GM10847 (cell line): ENCODE measurements around the gene TENM4.

Experiments
- POLR2A ChIP-seq: IDR thresholded peaks from 2 replicates; pipeline ENCODE4 v1.6.1; 2011; ENCODE audit not compliant: insufficient read length; ENCODE audit errors: extremely low read depth

The TENM4 gene

GRCh38 chr11:79089601-79090000 is 351.2 kb downstream of the TENM4 start:
- no peak for TF ChIP-seq POLR2A

GRCh38 chr11:79088967-79089366 is 351.9 kb downstream of the TENM4 start:
- TF ChIP-seq POLR2A = no peak

- no peak for TF ChIP-seq POLR2A
Measured at GRCh38 chr11:79087961-79088318, 352.9 kb downstream of the TENM4 start.

GRCh38 chr11:79087238-79087960 is 353.4 kb downstream of the TENM4 start:
- no peak for TF ChIP-seq POLR2A

- no peak for TF ChIP-seq POLR2A
Measured at GRCh38 chr11:79086056-79086455, 354.8 kb downstream of the TENM4 start.

- no peak for TF ChIP-seq POLR2A
Measured at GRCh38 chr11:79084382-79084781, 356.4 kb downstream of the TENM4 start.

GRCh38 chr11:79083352-79083751 is 357.5 kb downstream of the TENM4 start:
- TF ChIP-seq POLR2A = no peak

GRCh38 chr11:79082907-79083306 is 357.9 kb downstream of the TENM4 start:
- TF ChIP-seq POLR2A = no peak

- TF ChIP-seq POLR2A = no peak
Measured at GRCh38 chr11:79082280-79082679, 358.6 kb downstream of the TENM4 start.

GRCh38 chr11:79081471-79082031 is 359.3 kb downstream of the TENM4 start:
- TF ChIP-seq POLR2A = no peak

GRCh38 chr11:79080551-79080950 is 360.3 kb downstream of the TENM4 start:
- TF ChIP-seq POLR2A = no peak

GRCh38 chr11:79078999-79079398 is 361.8 kb downstream of the TENM4 start:
- no peak for TF ChIP-seq POLR2A

- TF ChIP-seq POLR2A = no peak
Measured at GRCh38 chr11:79078456-79078855, 362.4 kb downstream of the TENM4 start.

- no peak for TF ChIP-seq POLR2A
Measured at GRCh38 chr11:79077702-79078330, 363.0 kb downstream of the TENM4 start.

- TF ChIP-seq POLR2A = no peak
Measured at GRCh38 chr11:79076526-79077115, 364.2 kb downstream of the TENM4 start.

GRCh38 chr11:79074547-79074946 is 366.3 kb downstream of the TENM4 start:
- no peak for TF ChIP-seq POLR2A
